Lung (tissue), 12 donors: Measurements from ENCODE around the gene LRRC56. TPM values are rescaled to one million over a fixed set of nuclear protein-coding genes. Genes with fewer than 3 reads are reported as not detected.

Experiments used
- ATAC-seq: fragments of 200-7000 bp; cut with Tn5 transposase; one replicate; pipeline ENCODE4 v1.9.1; 2020; ENCODE audit warnings: moderate number of reproducible peaks; ENCODE audit not compliant: insufficient read depth, low FRiP score
- DNase-seq, 3 donors: peaks; one replicate each; pipeline ENCODE4 v3.0.0-alpha.2; 2013 to 2017
- H3K27ac ChIP-seq, 2 donors: one replicate each; pipeline ENCODE4 v1.5.1; 2013; ENCODE audit warnings: mild to moderate bottlenecking in 2 of 2, moderate library complexity in 2 of 2, control low read depth in 1 of 2, inconsistent platforms in 1 of 2, low read depth in 1 of 2, low read length in 1 of 2
- H3K27me3 ChIP-seq, 3 donors: one replicate each; pipeline ENCODE4 v1.5.1; 2013; ENCODE audit warnings: low read length in 2 of 3; ENCODE audit not compliant: control insufficient read depth in 3 of 3, insufficient read depth in 3 of 3
- H3K36me3 ChIP-seq, 4 donors: one replicate each; pipeline ENCODE4 v1.5.1; 2013; ENCODE audit warnings: low read length in 4 of 4, mild to moderate bottlenecking in 1 of 4, moderate library complexity in 1 of 4; ENCODE audit not compliant: control insufficient read depth in 4 of 4, insufficient read depth in 4 of 4
- H3K4me1 ChIP-seq, 5 donors: one replicate each; pipeline ENCODE4 v1.5.1; 2013; ENCODE audit warnings: low read length in 5 of 5, mild to moderate bottlenecking in 2 of 5, moderate library complexity in 1 of 5; ENCODE audit not compliant: control insufficient read depth in 5 of 5, insufficient read depth in 5 of 5
- H3K4me3 ChIP-seq: one replicate; pipeline ENCODE4 v1.5.1; 2013; ENCODE audit warnings: mild to moderate bottlenecking, control low read depth, moderate library complexity
- H3K9ac ChIP-seq, 2 donors: one replicate each; pipeline ENCODE4 v1.5.1; 2013; ENCODE audit warnings: low read length in 2 of 2, control low read depth in 1 of 2; ENCODE audit not compliant: insufficient read depth in 1 of 2
- H3K9me3 ChIP-seq, 4 donors: one replicate each; pipeline ENCODE4 v1.5.1; 2013; ENCODE audit warnings: low read length in 3 of 4, mild to moderate bottlenecking in 1 of 4, moderate library complexity in 1 of 4; ENCODE audit not compliant: control insufficient read depth in 4 of 4, insufficient read depth in 3 of 4
- WGBS, 2 donors: extraction: QIAGEN DNeasy Blood & Tissue Kit; methylation state at CpG; one replicate each; pipeline ENCODE4 v1.1.7; 2013; 5-methylcytosine and 5-hydroxymethylcytosine counted together
- polyA plus RNA-seq, 2 donors: library from polyadenylated mRNA; stranded (reverse); fragments of 200-250 nt; gene quantifications; one replicate each; pipeline ENCODE4 v1.2.1, GENCODE V29; 2013
- total RNA-seq, 2 donors: library from RNA; depleted of rRNA in 1 of 2; stranded (reverse); fragments of >200 nt in 1 of 2; gene quantifications; one replicate each; pipeline ENCODE4 v1.2.1, GENCODE V29; 2014 to 2021
- TF ChIP-seq, protein P1 (sequence below): IDR thresholded peaks from 2 replicates; pipeline ENCODE4 v1.5.1; 2012; ENCODE audit warnings: mild to moderate bottlenecking; ENCODE audit errors: control extremely low read depth, extremely low read depth
- donor health status: control.
- donor health status: control.
- donor health status: Bipolar disorder and iron deficiency.
- donor health status: healthy.
- donor health status: DM: yes; HTN: yes; CAD: no.

Gene LRRC56
- total and polyA plus RNA-seq, 4 donors, result 3.4 to 11.7 (median 4.7) TPM

DNA sequence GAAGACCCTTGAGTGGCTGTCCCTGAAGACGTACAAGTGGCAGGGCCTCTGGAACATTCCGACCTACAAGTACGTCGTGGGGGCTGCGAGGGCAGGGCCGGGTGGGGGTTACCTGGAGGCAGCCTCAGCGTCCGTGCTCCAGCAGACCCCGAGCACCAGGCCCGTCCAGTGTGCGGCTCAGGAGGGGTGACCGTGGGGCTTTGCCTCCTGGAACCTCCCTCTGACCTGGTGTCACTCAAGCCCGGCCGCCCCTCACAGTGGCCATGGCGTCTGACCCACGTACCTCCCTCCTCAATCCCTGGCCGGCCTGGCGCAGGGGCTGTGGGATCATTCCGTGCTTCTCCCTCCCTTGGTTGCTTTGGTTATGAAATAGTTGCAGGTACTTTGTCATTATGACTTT lies 48.7 kb upstream of the LRRC56 start:
- H3K4me3 ChIP-seq, result no peak overlapping the region
- no peak for DNase-seq
- no peak overlapping the region for H3K27ac ChIP-seq
- H3K36me3 ChIP-seq, result peaks cover 0 to 30% (median 9%) of the 10 kb centered on the region in 4 donors
- no peaks in the 10 kb centered on the region for H3K27me3 ChIP-seq
- no peaks in the 10 kb centered on the region for H3K9me3 ChIP-seq
- H3K4me1 ChIP-seq, result no peaks in the 10 kb centered on the region
- ATAC-seq, result no peak
- no peak overlapping the region for H3K9ac ChIP-seq
- WGBS, 2 donors, result 91 to 94% methylated on average over 19 of the region's 19 CpGs
- TF ChIP-seq, protein P1, sequence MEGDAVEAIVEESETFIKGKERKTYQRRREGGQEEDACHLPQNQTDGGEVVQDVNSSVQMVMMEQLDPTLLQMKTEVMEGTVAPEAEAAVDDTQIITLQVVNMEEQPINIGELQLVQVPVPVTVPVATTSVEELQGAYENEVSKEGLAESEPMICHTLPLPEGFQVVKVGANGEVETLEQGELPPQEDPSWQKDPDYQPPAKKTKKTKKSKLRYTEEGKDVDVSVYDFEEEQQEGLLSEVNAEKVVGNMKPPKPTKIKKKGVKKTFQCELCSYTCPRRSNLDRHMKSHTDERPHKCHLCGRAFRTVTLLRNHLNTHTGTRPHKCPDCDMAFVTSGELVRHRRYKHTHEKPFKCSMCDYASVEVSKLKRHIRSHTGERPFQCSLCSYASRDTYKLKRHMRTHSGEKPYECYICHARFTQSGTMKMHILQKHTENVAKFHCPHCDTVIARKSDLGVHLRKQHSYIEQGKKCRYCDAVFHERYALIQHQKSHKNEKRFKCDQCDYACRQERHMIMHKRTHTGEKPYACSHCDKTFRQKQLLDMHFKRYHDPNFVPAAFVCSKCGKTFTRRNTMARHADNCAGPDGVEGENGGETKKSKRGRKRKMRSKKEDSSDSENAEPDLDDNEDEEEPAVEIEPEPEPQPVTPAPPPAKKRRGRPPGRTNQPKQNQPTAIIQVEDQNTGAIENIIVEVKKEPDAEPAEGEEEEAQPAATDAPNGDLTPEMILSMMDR, result no peak

DNA sequence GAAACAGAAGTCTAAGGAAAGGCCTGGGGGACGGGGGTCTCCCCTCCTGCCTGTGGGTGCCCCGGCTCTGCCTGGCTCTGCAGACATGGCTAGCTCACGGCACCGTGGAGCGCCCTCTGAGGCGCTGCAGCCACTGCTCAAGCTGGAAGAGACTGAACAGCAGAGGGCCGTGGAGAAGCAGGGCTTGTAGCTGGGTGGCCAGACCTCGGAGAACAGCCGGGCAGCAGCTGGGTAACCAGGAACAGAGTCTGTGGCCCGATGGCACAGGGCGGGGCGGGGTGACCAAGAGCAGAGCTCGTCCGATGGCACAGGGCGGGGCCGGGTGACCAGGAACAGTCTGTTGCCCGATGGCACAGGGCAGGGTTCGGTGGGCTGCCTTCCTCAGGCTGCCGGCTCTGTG lies 48.3 kb upstream of the LRRC56 start:
- ATAC-seq (no peak), DNase-seq (no peak)
- TF ChIP-seq, protein P1, result no peak
- H3K9ac ChIP-seq, result no peak overlapping the region
- no peaks in the 10 kb centered on the region for H3K4me1 ChIP-seq
- H3K9me3 ChIP-seq, result no peaks in the 10 kb centered on the region
- H3K27ac ChIP-seq, result no peak overlapping the region
- 91 to 97% methylated on average over 19 of the region's 19 CpGs for WGBS, 2 donors
- H3K27me3 ChIP-seq, result no peaks in the 10 kb centered on the region
- H3K4me3 ChIP-seq, result no peak overlapping the region
- H3K36me3 ChIP-seq, result peaks cover 0 to 34% (median 10%) of the 10 kb centered on the region in 4 donors

DNA sequence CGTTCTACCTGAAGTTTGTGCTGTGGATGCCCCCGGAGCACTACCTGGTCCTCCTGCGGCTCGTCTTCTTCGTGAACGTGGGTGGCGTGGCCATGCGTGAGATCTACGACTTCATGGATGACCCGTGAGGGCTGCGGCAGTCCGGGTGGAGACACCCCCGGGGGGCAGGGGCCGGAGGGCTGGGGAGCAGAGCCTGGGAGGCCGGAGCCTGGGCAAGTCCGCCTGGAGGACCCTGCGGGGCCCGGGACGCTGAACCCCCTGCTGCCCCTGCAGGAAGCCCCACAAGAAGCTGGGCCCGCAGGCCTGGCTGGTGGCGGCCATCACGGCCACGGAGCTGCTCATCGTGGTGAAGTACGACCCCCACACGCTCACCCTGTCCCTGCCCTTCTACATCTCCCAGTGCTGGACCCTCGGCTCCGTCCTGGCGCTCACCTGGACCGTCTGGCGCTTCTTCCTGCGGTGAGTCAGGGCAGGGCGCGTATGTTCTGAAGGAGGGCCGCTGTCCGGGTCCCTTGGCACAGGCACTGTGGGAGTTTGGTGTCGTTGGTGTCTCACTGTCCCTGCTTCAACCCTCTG lies 47.6 kb upstream of the LRRC56 start:
- Histone ChIP-seq H3K36me3 (peaks cover 0 to 41% (median 10%) of the 10 kb centered on the region in 4 donors), H3K27ac (no peak overlapping the region), H3K27me3 (no peaks in the 10 kb centered on the region), H3K9ac (no peak overlapping the region), H3K4me3 (no peak overlapping the region), H3K4me1 (no peaks in the 10 kb centered on the region), H3K9me3 (no peaks in the 10 kb centered on the region)
- ATAC-seq, result no peak
- TF ChIP-seq, protein P1, result no peak
- no peak for DNase-seq
- 96% methylated on average over 37 of the region's 37 CpGs for WGBS, 2 donors
